Hematopoietic multipotent progenitor cell treated with erythropoietin and hydrocortisone succinate and interleukin-3 and kit ligand, for 17 days (in vitro differentiated cells): Measurements from ENCODE around the gene C4orf36.
"Not testable (repeated sequence)": the region's sequence is repeated elsewhere in the genome, so short reads cannot be mapped to it uniquely, and the experiment has no call there.

ENCODE experiments used
- DNase-seq: peaks from one replicate; pipeline ENCODE4 v3.0.0-alpha.2; 2015; ENCODE audit warnings: low spot score

C4orf36 gene

GRCh38 chr4:86917212-86918039 lies 25.2 kb upstream of the C4orf36 start:
- peak; percentile 69 for DNase-seq

DNA sequence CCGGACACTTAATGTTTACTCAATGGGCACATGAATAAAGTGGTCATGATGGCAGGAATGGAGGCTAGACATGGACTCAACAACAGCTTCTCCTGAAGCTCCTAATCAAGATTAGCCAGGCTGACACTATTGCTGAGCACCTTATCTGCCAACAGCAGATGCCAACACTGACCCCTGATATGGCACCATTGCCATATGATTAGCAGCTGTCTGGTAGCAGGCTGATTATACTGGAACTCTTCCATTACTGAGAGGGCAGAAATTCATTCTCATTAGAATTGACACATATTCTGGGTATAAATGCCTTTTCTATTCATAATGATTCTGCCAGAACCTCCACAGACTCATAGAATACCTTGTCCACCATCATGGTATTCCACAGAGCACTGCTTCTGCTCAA lies 24.2 kb upstream of the C4orf36 start:
- DNase-seq, result peak; percentile 81

DNA sequence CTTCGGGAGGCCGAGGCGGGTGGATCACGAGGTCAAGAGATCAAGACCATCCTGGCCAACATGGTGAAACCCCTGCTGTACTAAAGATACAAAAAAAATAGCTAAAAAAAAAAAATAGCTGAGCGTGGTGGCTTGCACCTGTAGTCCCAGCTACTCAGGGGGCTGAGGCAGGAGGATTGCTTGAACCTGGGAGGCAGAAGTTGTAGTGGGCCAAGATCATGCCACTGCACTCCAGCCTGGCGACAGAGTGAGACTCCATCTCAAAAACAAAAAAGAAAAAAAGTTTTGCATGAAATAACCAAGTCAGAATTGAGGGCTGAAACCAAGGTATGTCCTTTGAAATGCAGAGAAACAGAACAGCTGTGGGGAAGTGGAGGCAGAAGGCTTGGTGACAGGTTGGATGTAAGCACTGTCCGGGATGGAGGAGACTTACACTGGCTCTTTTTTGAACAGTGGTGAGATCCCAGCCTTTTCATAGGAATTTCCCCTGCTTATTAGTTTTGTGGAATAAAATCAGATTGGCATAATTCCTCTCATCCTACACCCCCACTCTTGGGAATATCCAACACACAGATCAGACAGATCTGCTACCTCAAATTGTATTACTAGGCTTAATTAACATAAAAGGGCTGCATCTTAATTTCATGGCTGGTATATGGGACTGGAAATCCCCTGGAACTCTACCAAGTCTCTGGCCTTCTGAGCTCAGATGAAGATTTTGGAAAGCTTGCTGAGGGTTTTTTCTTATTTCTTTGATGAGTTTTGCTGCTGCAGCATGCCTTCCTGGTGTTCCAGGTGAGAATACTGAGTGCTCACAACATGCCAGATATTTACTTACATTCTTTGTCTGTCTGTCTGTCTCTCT lies 18.8 kb upstream of the C4orf36 start:
- peak; percentile 58 for DNase-seq

- peak; percentile 39 for DNase-seq
Measured at GRCh38 chr4:86910369-86910768, 18.1 kb upstream of the C4orf36 start.

DNA sequence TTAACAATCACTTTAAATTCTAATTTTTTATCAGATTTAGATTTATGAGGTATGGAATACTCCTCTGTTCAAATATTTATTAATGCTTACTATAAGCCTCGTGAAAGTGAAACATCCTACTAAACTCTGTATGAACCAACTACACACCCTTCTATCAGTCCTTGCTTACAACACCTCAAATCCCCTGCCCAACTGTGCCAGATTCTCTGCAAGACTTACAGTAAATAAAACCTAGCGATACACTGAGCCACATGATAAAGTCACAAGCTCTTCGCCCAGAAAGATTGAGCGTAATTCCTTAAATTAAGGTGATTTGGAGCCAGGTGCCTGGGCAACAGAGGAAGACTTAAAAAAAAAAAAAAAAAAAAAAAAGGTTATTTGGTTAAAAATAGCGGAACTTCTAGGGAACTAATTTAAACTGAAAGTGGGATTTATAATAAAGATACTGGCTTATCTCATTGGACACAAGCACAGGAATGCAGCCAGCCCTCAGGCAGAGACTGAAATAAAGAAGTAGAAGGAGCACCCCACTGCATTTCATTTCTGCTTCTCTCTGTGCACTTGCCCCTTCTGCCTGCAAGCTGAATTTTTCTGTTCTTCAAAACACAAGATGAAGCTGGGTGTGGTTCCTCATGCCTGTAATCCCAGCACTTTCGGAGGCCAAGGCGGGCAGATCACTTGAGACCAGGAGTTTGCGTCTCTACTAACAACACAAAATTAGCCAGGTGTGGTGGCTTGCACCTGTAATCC lies 17.5 kb upstream of the C4orf36 start:
- DNase-seq, result peak; percentile 48

DNA sequence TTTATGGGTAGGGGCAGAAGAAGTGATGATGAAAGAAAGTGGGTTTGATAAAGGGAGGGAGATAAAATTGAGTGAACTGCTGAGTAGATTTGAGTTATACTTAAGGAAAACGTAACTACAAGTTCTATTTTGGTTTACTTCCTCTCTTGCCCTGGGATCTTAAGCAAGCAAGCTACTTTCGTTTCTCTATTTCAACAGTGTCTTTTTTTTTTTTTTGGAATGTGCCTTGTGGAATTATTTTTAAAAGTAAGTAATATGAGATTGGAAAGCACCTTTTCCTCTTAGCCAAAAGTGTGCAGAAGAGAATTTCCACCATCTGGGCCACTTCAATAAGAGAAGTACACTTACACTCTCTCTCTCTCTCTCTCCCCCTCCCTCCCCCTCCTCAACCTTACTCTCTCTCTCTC lies 16.0 kb upstream of the C4orf36 start:
- DNase-seq, result no peak

- DNase-seq, result no peak
Measured at GRCh38 chr4:86901864-86902263, 9.6 kb upstream of the C4orf36 start.

DNA sequence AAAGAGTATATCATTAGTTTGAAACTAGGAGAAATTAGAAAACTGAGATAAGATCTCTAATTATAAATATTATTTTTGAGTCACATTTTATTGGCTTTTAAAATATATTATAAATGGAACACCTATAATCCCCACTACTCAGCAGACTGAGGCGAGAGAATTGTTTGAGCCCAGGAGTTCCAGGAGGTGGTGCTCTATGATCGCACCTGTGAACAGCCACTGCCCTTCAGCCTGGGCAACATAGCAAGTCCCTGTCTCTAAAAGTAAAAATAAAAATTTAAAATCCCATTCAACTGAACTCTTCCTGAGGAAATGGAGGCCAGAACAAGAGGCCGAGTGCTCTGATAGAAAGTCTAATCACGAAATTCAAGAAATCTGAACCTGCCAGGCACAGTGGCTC lies 6.3 kb upstream of the C4orf36 start:
- peak; percentile 66 for DNase-seq

- no peak for DNase-seq
Measured at GRCh38 chr4:86896596-86896995, 4.4 kb upstream of the C4orf36 start.

DNA sequence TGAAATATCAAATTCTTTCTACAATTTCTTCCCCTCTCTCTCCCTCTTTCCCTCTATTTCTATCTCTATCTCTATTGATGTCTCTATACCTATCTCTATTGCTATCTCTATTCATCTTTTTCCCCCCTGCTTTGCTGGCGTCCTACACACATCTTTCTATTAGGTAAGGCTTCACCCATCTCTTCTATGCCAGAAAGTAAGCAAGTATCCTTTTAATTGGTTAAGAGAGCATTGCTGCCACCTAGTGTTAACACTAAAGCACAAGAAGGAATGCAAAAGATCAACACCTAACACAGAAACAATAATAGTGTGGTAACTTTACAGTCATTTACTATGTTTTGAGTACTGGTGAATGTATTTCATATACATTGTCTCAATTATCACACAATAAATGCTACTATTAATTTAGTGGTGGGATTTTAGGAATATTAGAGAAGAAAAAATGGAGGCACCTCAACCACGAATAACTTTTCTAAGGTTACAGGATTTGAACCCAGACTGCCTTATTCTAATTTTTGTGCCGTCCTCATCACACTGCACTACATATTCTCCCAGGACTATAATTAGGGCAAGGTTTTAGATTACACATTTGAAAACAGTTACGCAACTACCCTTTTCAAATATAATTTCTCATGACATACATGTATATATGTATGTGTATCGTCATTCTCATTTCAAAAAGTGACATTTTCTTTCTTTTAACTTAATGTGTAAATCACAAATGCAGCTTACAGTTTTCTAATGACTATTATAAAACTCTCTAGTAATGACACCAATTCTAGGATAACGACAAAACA lies 3.7 kb upstream of the C4orf36 start:
- DNase-seq, result peak; percentile 79

GRCh38 chr4:86894455-86894854 lies 2.2 kb upstream of the C4orf36 start:
- no peak for DNase-seq

DNA sequence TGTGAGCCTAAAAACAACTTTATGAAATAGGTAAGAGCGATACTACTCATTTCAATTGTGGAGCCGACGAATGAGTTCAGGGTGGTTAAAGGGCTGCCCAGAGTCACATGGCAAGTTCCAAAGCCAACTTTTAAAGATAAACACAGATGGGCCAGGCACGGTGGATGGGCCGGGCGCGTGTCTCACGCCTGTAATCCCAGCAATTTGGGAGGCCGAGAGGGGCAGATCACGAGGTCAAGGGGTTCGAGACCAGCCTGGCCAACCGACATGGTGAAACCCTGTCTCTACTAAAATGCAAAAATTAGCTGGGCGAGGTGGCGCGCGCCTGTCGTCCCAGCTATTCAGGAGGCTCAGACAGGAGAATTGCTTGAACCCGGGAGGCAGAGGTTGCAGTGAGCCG lies 914 bp upstream of the C4orf36 start:
- no peak for DNase-seq

GRCh38 chr4:86892636-86892960 lies 376 bp upstream of the C4orf36 start:
- no peak for DNase-seq

- no peak for DNase-seq
Measured at GRCh38 chr4:86890790-86891189, 1.4 kb downstream of the C4orf36 start.

DNA sequence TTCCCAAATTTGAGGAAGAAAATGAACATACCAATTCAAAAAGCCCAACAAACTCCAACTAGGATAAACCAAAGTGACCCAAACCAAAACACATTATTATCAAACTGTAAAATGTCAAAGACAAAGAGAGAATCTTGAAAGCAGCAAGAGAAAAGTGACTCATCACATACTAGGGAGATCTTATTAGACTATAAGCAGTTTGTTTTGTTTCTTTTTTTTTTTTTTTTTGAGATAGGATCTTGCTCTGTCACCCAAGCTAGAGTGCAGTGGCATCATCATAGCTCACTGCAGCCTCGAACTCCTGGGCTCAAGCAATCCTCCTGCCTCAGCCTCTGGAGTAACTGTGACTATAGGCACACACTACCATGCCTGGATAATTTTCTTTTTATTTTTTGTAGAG lies 12.6 kb downstream of the C4orf36 start:
- no peak for DNase-seq

- DNase-seq, result no peak
Measured at GRCh38 chr4:86878640-86879039, 13.6 kb downstream of the C4orf36 start.

DNA sequence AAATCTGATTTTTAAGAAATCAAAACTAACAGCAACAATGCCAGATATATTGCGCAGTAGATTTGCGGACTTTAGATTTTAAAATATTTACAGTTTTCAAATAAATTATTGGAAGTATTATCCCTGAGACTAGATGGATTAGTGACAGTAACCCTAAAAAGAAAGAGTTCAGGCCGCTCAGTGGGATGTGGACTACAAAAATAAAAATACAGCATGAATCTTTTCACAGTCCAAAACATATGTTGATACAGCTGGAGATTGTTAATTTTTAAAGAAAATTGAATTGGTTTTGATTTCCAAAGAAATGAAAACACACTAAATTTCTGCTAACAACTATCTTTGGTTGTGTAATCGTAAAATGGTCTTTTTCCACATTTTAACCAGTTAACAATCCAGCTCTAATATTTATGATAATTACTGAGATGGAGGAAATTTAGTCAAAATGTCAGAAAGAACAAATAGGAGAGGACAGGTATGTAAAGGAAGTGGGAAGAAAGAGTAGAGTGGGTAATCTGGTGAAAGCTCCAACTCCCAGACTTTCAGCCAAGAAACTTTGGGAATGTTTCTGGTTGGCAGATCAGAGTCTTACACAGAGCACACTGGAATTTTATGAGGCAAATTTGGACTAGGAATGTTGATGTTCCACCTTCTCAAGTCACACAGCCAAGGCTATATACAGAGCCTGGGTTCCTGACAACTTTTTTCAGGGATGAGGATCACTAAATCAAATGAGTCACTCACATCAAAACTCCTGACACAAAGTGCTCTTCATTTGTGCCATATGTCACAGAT lies 15.1 kb downstream of the C4orf36 start:
- no peak for DNase-seq

- not testable (repeated sequence) for DNase-seq
Measured at GRCh38 chr4:86875436-86875835, 16.8 kb downstream of the C4orf36 start.

- no peak for DNase-seq
Measured at GRCh38 chr4:86872135-86872534, 20.1 kb downstream of the C4orf36 start.

DNA sequence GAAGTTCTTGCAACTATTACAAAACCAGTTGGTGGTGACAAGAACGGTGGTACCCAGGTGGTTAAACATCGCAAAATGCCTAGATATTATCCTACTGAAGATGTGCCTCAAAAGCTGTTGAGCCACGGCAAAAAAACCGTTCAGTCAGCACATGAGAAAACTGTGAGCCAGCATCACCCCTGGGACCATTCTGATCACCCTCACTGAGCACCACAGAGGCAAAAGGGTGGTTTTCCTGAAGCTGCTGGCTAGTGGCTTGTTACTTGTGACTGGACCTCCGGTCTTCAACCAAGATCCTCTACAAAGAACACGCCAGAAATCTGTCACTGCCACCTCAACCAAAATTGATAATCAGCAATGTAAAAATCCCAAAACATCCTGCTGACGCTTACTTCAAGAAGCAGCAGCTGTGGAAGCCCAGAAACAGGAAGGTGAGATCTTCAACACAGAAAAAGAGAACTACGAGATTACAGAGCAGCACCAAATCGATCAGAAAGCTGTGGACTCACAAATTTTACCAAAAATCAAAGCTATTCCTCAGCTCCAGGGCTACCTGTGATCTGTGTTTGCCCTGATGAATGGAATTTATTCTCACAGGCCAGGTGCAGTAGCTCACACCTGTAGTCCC lies 21.7 kb downstream of the C4orf36 start:
- DNase-seq, result no peak
